Uterus (tissue), 2 donors: Measurements from ENCODE around the gene DPH7.

ENCODE experiments used
- CTCF ChIP-seq, 4 experiments: fragments of 200-600 bp in 2 of 4; fragments of 450-650 bp in 2 of 4; sonication (generic) in 2 of 4; IDR thresholded peaks; one replicate each; pipeline ENCODE4 v1.5.1; 2016 to 2019; ENCODE audit warnings: antibody characterized with exemption in 4 of 4, mild to moderate bottlenecking in 2 of 4, moderate library complexity in 1 of 4
- POLR2A ChIP-seq, 2 donors: fragments of 450-650 bp; IDR thresholded peaks; one replicate each; pipeline ENCODE4 v1.6.1; 2016; ENCODE audit warnings: antibody characterized with exemption in 2 of 2, mild to moderate bottlenecking in 1 of 2, moderate library complexity in 1 of 2

DNA sequence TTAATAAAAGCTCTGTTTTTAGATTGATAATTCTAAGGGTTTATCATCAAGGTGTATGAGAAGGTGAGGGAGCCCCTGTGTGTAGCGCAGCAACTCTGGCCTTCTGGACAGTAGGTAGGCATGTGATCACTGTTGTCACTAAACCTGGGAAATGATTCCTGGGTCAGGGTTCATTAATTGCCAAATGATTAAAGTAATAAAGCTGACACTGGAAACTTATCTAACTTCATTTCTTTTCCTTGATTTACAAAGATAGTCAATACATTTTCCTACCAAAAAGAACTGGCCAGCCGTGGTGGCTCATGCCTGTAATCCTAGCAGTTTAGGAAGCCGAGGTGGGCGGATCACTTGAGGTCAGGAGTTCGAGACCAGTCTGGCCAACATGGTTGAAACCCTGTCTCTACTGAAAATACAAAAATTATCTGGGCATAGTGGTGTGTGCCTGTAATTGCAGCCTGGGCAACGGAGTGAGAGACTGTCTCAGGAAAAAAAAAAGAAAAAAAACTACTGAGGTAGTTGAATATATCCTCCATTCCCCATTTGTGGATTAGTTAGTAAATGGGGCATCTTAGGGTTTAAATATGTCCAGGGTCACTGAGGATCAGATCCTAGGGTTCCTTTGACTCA is 42.5 kb upstream of the DPH7 start:
- TF ChIP-seq POLR2A (IDR thresholded peaks at IDR 0.05): no peak
- no peak for TF ChIP-seq CTCF (IDR thresholded peaks at IDR 0.05)
